Measurements from ENCODE around the gene KAT8. TPM values are rescaled to one million over a fixed set of nuclear protein-coding genes. Genes with fewer than 3 reads are reported as not detected.
A peak's percentile ranks its signal among the peaks of the same experiment; 100 is the strongest.

KAT8 gene
- total RNA-seq, 8 experiments from 2014 or later = 27.9 to 64.3 (median 54.0) TPM

DNA sequence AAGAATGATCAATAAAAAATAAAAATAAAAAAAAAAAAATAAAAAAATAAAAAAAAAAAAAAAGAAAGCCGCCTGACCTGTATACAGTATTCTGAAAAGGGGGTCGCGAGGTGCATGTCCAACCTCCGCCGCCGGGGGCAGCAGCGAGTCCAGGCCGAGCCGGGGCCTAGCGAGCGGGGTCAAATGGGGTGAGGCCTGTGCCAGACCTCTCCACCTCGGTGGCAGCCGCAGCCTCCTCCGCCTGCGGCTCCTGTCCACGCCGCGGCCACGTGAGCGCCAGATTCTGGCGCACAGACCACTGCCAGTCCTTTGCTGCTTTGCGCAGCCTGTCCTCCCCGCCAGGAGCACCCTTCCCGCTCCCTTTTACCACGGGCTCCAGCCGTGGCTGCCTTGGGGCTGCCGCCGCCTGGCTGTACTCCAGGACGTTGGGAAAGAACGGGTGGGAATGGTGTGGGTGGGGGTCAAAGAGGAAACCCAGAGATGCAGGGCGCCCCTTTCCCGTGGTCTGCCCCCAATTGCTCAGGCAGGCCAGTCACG lies 11.7 kb upstream of the KAT8 start:
- in situ Hi-C loops (cut with MboI; ENCODE audit: low pct_unique_long_range_greater_than_20kb in 2 of 9, low sequenced_read_pairs in 9 of 9, unreplicated experiment in 9 of 9) = no loop called here
- H3K27ac ChIP-seq = no peak overlapping the region
- WGBS, 10 experiments = 0 to 80% (median 11%) methylated on average over 1 to 24 of the region's 33 CpGs; no CpG with 5 or more reads in 5 of the 10 experiments
- peaks cover 6 to 10% of the 10 kb centered on the region in 2 donors for H3K4me1 ChIP-seq (replicated peaks in 1 of 2)
- H3K4me3 ChIP-seq = no peak overlapping the region
- ATAC-seq (replicated peaks in 6 of 8) = peak in 3 of 8 experiments; percentile 44 to 69 (median 57)

DNA sequence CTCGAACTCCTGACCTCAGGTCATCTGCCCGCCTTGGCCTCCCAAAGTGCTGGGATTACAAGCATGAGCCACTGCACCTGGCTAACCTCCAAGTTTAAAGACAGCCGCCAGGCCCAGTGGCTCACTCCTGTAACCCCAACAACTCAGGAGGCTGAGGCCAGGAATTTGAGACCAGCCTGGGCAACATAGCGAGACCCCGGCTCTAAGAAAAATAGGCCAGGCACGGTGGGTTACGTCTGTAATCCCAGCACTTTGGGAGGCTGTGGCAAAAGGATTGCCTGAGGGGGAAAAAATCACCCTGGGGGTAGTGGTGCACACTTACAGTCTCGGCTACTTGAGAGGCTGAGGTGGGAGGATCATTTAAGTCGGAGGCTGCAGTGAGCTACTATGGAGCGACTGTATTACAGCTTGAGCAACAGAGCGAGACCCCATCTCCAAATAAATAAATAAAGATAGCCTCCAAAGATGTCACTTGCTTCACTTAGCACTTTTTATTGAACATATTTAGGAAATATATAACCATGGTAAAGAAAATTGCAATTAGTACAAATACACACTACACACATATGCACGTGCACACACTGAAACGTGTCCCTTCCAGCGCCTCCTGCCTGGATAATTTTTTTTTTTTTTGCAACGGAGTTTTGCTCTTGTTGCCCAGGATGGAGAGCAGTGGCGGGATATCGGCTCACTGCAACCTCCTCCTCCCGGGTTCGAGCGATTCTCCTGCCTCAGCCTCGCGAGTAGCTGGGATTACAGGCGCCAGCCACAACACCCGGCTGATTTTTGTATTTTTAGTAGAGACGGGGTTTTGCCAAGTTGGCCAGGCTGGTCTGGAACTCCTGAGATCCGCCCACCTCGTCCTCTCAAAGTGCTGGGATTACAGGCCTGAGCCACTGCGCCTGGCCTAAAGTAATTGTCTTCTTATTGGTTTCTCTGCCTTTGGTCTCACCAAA lies 10.7 kb upstream of the KAT8 start:
- no peak for ATAC-seq (replicated peaks in 6 of 8)
- in situ Hi-C loops (cut with MboI; ENCODE audit: low pct_unique_long_range_greater_than_20kb in 2 of 9, low sequenced_read_pairs in 9 of 9, unreplicated experiment in 9 of 9) = no loop called here
- 67 to 100% (median 90%) methylated on average over 1 to 15 of the region's 28 CpGs for WGBS, 10 experiments
- H3K4me3 ChIP-seq = no peak overlapping the region
- H3K27ac ChIP-seq = no peak overlapping the region
- H3K4me1 ChIP-seq (replicated peaks in 1 of 2) = peaks cover 6 to 10% of the 10 kb centered on the region in 2 donors

DNA sequence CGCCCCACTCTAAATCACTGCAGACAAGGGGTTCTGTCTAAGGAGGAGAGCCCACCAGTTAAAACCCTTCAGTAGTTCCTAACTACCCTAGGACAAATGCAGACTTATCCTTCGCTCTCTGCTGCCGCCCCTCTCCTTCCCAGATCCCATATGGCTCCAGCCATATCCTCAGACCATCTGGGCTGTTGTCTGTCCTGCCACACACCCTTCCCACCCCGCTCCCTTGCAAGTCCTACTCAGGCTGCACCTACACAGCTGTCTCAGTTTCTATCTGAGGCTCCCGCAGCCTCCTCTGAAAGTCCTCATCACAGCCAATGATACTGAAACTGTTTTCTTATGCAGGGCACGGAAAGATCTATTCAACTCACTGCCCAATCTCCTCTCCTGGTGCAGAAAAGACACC lies 10.0 kb upstream of the KAT8 start:
- peak in 1 of 8 experiments; percentile 29 for ATAC-seq (replicated peaks in 6 of 8)
- WGBS, 10 experiments = 55 to 100% (median 80%) methylated on average over 1 to 5 of the region's 6 CpGs; no CpG with 5 or more reads in 3 of the 10 experiments
- peak overlapping the region in 1 of 5 donors; percentile 98 for H3K4me3 ChIP-seq

DNA sequence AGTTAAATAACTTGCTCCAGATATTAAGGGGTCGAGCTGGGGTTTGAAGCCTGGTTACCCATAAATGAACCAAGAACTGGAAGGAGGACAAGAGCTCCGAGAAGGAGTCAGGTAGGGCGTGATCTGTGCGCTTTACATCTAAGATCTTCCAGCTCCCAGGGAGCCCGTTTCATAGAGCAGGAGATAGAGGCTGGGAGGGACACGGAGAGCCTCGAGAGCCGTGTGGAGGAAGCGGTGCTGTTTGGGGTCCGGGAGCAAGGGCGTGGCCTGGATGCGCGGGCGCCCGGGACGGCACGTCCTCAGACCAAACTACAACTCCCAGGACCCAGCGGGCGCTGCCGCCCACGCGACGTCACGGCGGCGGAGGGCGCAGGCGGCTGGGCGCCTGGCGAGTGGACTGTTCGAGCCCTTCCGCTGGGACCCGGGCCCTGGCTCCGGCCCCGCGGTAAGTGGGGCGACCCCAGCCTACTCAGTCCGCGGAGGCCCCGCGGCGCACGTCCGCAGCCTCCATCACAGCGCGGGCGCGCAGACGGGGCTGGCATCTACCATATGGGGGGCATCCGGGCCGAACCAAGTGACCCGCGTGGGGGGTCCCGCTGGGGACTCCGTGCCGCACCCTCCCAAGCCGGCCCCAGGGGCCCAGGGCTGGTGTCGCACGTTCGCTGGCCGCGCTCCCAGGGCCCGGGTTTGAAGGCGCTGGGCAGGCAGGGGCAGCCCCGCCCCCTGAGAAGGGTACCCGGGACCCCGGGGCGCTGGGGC lies 9.2 kb upstream of the KAT8 start, which contains the start of gene BCKDK:
Gene BCKDK, plus strand, starts transcription at position 352 of the 759 bp plus-strand sequence. CDS start 838 bp downstream, outside the sequence.
- H3K4me1 ChIP-seq (replicated peaks in 1 of 2) = peaks cover 6 to 10% of the 10 kb centered on the region in 2 donors
- peak; percentile 88 to 99 (median 96) for ATAC-seq (replicated peaks in 6 of 8)
- 12 to 50% (median 35%) methylated on average over 1 to 10 of the region's 68 CpGs; no CpG with 5 or more reads in 4 of the 10 experiments for WGBS, 10 experiments
- peak within 1 kb of the TSS; percentile 94 to 99 (median 98) for H3K4me3 ChIP-seq
- peak within 1 kb of the TSS; percentile 60 to 71 for H3K27ac ChIP-seq
- in situ Hi-C loops (cut with MboI; ENCODE audit: low pct_unique_long_range_greater_than_20kb in 2 of 9, low sequenced_read_pairs in 9 of 9, unreplicated experiment in 9 of 9) = no loop called here

More for the DNA sequence above, 10.0 kb upstream of the KAT8 start:
- H3K4me1 ChIP-seq (replicated peaks in 1 of 2) = peaks cover 6 to 10% of the 10 kb centered on the region in 2 donors
- in situ Hi-C loops (cut with MboI; ENCODE audit: low pct_unique_long_range_greater_than_20kb in 2 of 9, low sequenced_read_pairs in 9 of 9, unreplicated experiment in 9 of 9) = no loop called here
- no peak overlapping the region for H3K27ac ChIP-seq

DNA sequence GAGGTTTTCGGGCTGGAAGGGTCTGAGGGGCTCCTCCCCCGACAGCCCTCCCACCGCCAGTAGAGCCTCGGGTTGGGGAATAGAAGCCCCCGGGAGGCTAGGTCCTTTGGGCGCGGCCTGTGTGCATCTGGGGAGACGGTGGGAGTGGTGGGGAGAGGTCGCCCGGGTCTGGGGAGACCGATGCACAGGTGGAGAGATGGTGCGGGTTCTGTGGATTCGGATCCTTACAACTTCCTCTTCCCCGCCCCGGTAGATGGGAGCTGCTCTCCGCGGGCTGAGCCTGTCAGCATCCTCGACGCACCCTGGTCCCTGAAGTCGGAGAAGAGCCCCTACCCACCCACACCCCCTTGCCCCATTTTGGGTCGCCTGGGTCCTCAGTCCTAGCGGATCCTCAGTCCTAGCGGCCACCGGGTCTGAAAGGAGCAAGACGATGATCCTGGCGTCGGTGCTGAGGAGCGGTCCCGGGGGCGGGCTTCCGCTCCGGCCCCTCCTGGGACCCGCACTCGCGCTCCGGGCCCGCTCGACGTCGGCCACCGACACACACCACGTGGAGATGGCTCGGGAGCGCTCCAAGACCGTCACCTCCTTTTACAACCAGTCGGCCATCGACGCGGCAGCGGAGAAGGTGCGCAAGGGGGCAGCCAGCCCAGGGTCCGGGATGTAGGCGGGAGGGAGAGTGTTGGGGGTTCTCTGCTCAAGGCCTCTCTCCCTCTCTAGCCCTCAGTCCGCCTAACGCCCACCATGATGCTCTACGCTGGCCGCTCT lies 8.5 kb upstream of the KAT8 start:
- no peak for ATAC-seq (replicated peaks in 6 of 8)
- in situ Hi-C loops (cut with MboI; ENCODE audit: low pct_unique_long_range_greater_than_20kb in 2 of 9, low sequenced_read_pairs in 9 of 9, unreplicated experiment in 9 of 9) = no loop called here
- H3K4me3 ChIP-seq = peak overlapping the region; percentile 94 to 99 (median 98)
- peaks cover 6 to 10% of the 10 kb centered on the region in 2 donors for H3K4me1 ChIP-seq (replicated peaks in 1 of 2)
- WGBS, 10 experiments = 56 to 100% (median 84%) methylated on average over 1 to 9 of the region's 57 CpGs; no CpG with 5 or more reads in 6 of the 10 experiments
- H3K27ac ChIP-seq = peak overlapping the region in 1 of 2 donors; percentile 71

DNA sequence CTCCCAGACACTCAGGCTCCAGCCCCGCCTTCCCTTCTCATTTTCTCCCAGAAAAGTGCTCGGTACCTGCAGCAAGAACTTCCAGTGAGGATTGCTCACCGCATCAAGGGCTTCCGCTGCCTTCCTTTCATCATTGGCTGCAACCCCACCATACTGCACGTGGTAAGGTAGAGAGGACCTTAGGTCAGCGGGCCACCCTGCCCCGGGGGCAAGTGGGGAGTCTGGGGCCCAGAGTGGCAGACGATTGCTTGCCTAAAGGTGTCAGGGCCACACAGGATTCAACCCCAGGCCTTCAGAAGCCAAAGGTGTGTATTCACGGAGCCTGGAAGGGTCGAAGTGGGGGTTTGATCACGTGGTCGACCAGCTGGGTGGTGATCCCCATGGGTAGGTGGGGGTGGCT lies 7.8 kb upstream of the KAT8 start:
- WGBS, 10 experiments = 87 to 100% (median 95%) methylated on average over 2 to 4 of the region's 12 CpGs; no CpG with 5 or more reads in 5 of the 10 experiments
- Histone ChIP-seq H3K4me3 (peak overlapping the region in 2 of 5 donors; percentile 98 to 99), H3K4me1 (replicated peaks in 1 of 2) (peaks cover 6 to 10% of the 10 kb centered on the region in 2 donors), H3K27ac (no peak overlapping the region)
- in situ Hi-C loops (cut with MboI; ENCODE audit: low pct_unique_long_range_greater_than_20kb in 2 of 9, low sequenced_read_pairs in 9 of 9, unreplicated experiment in 9 of 9) = no loop called here
- ATAC-seq (replicated peaks in 6 of 8) = no peak

DNA sequence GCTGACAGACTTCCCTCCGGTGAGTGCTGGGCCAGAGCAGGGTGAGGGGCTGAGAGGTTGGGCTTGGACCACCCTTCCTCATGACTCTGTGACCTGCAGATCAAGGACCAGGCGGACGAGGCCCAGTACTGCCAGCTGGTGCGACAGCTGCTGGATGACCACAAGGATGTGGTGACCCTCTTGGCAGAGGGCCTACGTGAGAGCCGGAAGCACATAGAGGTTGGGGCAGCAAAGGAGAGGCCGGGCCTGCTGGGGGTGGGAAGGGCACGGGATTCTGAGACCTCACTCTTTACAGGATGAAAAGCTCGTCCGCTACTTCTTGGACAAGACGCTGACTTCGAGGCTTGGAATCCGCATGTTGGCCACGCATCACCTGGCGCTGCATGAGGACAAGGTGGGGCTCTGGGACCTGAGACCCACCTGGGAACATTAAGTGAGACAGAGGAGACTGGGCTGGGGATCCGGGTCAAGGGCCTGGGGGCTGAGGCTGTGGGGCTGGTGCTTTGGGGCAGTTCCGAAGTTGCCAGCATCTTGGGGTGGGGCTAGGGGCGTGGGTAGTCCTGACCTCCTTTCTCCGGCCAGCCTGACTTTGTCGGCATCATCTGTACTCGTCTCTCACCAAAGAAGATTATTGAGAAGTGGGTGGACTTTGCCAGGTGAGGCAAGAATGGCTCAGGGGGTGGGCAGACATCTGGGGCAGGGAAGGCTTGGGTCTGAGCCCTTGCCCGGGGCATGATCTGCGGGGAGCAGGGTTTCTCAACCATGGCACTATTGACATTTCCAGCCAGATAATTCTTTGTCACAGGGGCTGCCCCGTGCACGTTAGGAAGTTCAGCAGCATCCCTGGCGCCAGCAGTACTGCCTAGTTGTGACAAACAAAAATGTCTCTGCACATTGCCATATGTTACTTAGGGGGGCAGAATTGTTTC lies 7.1 kb upstream of the KAT8 start:
- H3K4me1 ChIP-seq (replicated peaks in 1 of 2) = peaks cover 6 to 10% of the 10 kb centered on the region in 2 donors
- 82 to 100% methylated on average over 1 to 5 of the region's 26 CpGs; no CpG with 5 or more reads in 8 of the 10 experiments for WGBS, 10 experiments
- in situ Hi-C loops (cut with MboI; ENCODE audit: low pct_unique_long_range_greater_than_20kb in 2 of 9, low sequenced_read_pairs in 9 of 9, unreplicated experiment in 9 of 9) = no loop called here
- no peak for ATAC-seq (replicated peaks in 6 of 8)
- no peak overlapping the region for H3K27ac ChIP-seq
- H3K4me3 ChIP-seq = no peak overlapping the region

DNA sequence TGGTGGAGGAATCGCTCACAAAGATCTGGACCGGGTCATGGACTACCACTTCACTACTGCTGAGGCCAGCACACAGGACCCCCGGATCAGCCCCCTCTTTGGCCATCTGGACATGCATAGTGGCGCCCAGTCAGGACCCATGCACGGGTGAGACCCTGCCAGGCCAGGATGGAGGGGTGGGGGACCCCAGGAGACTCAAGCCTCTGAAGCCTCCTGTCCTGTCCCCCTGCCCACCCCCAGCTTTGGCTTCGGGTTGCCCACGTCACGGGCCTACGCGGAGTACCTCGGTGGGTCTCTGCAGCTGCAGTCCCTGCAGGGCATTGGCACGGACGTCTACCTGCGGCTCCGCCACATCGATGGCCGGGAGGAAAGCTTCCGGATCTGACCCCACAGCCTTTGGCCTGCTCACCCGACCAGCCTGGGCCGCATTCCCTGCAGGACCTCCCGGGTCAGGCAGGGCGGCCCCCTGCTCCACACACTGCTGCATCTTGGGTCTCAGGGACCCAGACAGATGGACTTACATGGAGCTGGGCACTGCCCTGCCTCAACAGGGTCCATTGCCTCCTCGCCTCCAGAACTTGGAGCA lies 5.5 kb upstream of the KAT8 start:
- H3K4me1 ChIP-seq (replicated peaks in 1 of 2) = peaks cover 9 to 10% of the 10 kb centered on the region in 2 donors
- WGBS, 10 experiments = 92 to 100% (median 98%) methylated on average over 1 to 9 of the region's 23 CpGs; no CpG with 5 or more reads in 6 of the 10 experiments
- no peak overlapping the region for H3K4me3 ChIP-seq
- H3K27ac ChIP-seq = no peak overlapping the region
- in situ Hi-C loops (cut with MboI; ENCODE audit: low pct_unique_long_range_greater_than_20kb in 2 of 9, low sequenced_read_pairs in 9 of 9, unreplicated experiment in 9 of 9) = no loop called here
- no peak for ATAC-seq (replicated peaks in 6 of 8)

DNA sequence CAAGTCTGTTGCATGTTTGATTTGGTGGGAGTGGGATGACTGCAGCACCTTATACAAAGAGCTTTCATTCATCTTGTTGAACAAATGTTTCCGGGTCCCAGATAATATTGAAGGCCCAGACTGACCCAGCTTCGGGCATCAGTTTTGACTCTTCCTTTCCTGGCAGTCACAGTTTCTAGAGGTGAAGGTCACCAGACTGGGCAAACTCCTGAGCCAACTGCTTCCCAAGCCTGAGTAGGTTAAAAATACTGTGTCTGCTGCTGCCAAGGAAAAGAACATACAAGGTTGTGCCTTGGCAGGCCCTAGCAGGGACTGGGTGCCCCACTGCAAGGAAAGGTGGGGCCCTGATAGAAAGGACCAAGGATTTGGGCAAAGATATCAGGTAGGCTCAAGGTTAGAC lies 4.8 kb upstream of the KAT8 start:
- Histone ChIP-seq H3K27ac (no peak overlapping the region), H3K4me3 (no peak overlapping the region), H3K4me1 (replicated peaks in 1 of 2) (peaks cover 6 to 7% of the 10 kb centered on the region in 2 donors)
- in situ Hi-C loops (cut with MboI; ENCODE audit: low pct_unique_long_range_greater_than_20kb in 2 of 9, low sequenced_read_pairs in 9 of 9, unreplicated experiment in 9 of 9) = no loop called here
- no peak for ATAC-seq (replicated peaks in 6 of 8)
- 80 to 100% (median 100%) methylated on average over 1 to 2 of the region's 2 CpGs; no CpG with 5 or more reads in 5 of the 10 experiments for WGBS, 10 experiments

DNA sequence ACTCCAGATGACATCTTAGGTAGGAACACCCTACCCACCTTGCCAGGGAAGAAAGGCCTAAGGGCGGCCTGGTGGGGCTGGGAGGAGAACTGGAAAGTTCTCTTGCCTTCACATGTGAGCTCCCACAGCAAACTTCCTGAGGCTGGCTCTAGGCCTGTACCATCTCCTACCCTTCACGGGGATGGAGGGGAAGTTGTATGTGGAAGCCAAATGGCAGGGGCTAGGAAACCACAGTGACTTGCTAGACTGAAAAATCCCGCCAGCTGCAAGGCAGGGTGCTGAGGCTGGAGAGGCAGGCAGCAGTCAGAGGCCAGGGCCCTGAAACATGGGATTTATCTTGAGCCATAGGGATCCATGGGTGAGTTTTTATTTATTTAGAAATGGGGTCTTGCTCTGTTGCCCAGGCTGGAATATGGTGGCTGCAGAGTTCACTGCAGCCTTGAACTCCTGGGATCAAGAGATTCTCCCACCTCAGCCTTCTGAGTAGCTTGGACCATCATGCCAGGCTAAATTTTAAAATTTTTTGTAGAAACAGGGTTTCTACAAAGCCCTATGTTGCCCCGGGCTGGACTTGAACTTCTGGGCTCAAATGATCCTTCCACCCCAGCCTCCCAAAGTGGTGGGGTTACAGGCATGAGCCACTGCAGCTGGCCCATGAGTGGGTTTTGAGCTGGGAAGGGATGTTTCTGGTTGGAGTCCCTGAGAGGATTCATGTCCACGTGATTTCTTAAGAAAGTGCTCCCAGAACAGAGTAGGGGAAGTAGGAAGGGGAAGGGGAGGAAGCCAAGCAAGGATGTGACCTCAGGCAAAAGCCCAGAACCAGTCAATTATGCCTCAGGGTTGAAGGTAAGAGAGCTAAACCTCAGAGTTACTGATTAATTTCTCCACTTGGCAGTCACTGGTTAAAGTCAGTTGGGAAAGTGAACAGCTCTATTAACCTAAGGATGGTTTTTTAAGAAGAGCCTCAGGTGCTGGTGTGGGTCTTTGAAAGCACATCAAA lies 4.0 kb upstream of the KAT8 start:
- Histone ChIP-seq H3K4me1 (replicated peaks in 1 of 2) (peaks cover 7 to 8% of the 10 kb centered on the region in 2 donors), H3K4me3 (no peak overlapping the region), H3K27ac (no peak overlapping the region)
- in situ Hi-C loops (cut with MboI; ENCODE audit: low pct_unique_long_range_greater_than_20kb in 2 of 9, low sequenced_read_pairs in 9 of 9, unreplicated experiment in 9 of 9) = no loop called here
- ATAC-seq (replicated peaks in 6 of 8) = no peak
- 0 to 100% (median 88%) methylated on average over 1 to 5 of the region's 5 CpGs; no CpG with 5 or more reads in 4 of the 10 experiments for WGBS, 10 experiments
